Body of pancreas (tissue), 4 donors: ENCODE measurements around the gene CBX6.

Experiments
- CTCF ChIP-seq, 7 experiments: fragments of 450-650 bp in 4 of 7; fragments of 200-600 bp in 3 of 7; sonication (generic) in 3 of 7; IDR thresholded peaks; one replicate each; pipeline ENCODE4 v1.5.1; 2016 to 2019; ENCODE audit warnings: antibody characterized with exemption in 7 of 7
- POLR2A ChIP-seq, 3 donors: fragments of 450-650 bp; IDR thresholded peaks; one replicate each; pipeline ENCODE4 v1.6.1; 2016; ENCODE audit warnings: antibody characterized with exemption in 3 of 3, mild to moderate bottlenecking in 2 of 3

DNA sequence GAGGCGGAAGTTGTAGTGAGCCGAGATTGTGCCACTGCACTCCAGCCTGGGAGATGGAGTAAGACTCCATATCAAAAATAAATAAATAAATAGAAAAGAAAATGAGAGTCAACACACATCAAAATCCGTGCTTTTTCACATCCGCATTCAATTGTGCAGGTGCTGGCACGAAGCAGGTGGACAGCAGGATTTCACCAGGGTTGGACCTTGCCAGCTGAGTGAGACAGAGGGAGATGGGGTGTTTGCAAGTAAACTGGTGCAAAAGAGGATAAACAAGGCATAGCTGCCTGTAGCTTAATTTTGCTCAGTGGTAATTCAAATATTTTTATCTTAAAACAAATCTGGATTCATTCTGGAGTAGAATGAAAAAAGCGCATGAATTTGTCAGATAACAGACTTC, 54.8 kb downstream of the CBX6 start:
- TF ChIP-seq CTCF (IDR thresholded peaks at IDR 0.05) (no peak), POLR2A (IDR thresholded peaks at IDR 0.05) (no peak)
